HG02885 (cell line): ENCODE data around the gene SIRPB2.
A peak's percentile ranks its signal among the peaks of the same experiment; 100 is the strongest.

Experiments used
- ATAC-seq: cut with Tn5 transposase; IDR thresholded peaks from one replicate; pipeline ENCODE4 v1.9.1; 2021; ENCODE audit warnings: mild to moderate bottlenecking; ENCODE audit not compliant: unreplicated experiment, poor library complexity

The SIRPB2 gene

GRCh38 chr20:1448081-1448620 lies 43.1 kb downstream of the SIRPB2 start:
- ATAC-seq = no peak

- no peak for ATAC-seq
Measured at GRCh38 chr20:1446536-1446935, 44.7 kb downstream of the SIRPB2 start.

GRCh38 chr20:1443085-1443484 lies 48.1 kb downstream of the SIRPB2 start:
- no peak for ATAC-seq

- ATAC-seq = no peak
Measured at GRCh38 chr20:1442304-1442703, 48.9 kb downstream of the SIRPB2 start.

GRCh38 chr20:1441133-1441532 lies 50.1 kb downstream of the SIRPB2 start:
- no peak for ATAC-seq

- no peak for ATAC-seq
Measured at GRCh38 chr20:1440024-1440423, 51.2 kb downstream of the SIRPB2 start.

- no peak for ATAC-seq
Measured at GRCh38 chr20:1438361-1438760, 52.9 kb downstream of the SIRPB2 start.

- ATAC-seq = peak; percentile 49
Measured at GRCh38 chr20:1437235-1437904, 53.9 kb downstream of the SIRPB2 start.

- ATAC-seq = no peak
Measured at GRCh38 chr20:1436263-1436662, 55.0 kb downstream of the SIRPB2 start.

GRCh38 chr20:1435337-1435699 lies 55.9 kb downstream of the SIRPB2 start:
- ATAC-seq = no peak

GRCh38 chr20:1434571-1435336 lies 56.5 kb downstream of the SIRPB2 start:
- ATAC-seq = peak; percentile 94

- ATAC-seq = no peak
Measured at GRCh38 chr20:1431158-1431557, 60.1 kb downstream of the SIRPB2 start.

- ATAC-seq = no peak
Measured at GRCh38 chr20:1430004-1430451, 61.2 kb downstream of the SIRPB2 start.

GRCh38 chr20:1429143-1429728 lies 62.0 kb downstream of the SIRPB2 start:
- no peak for ATAC-seq

- ATAC-seq = no peak
Measured at GRCh38 chr20:1427457-1428054, 63.7 kb downstream of the SIRPB2 start.

GRCh38 chr20:1426231-1426849 lies 64.9 kb downstream of the SIRPB2 start:
- ATAC-seq = no peak
